Progenitor cell of endocrine pancreas (in vitro differentiated cells): ENCODE data around the gene TRMT11. TPM values are rescaled to one million over a fixed set of nuclear protein-coding genes. Genes with fewer than 3 reads are reported as not detected.
A peak's percentile ranks its signal among the peaks of the same experiment; 100 is the strongest.

Experiments
- DNase-seq: peaks from one replicate; pipeline ENCODE4 v3.0.0; 2021; ENCODE audit warnings: low spot score; ENCODE audit not compliant: unreplicated experiment
- H3K27ac Mint-ChIP-seq: 2 replicates; pipeline ENCODE4 v1.8.0; 2021; ENCODE audit warnings: mild to moderate bottlenecking, moderate library complexity, mixed read lengths
- H3K27me3 Mint-ChIP-seq: 2 replicates; pipeline ENCODE4 v1.8.0; 2021; ENCODE audit warnings: mixed read lengths
- H3K36me3 Mint-ChIP-seq: 2 replicates; pipeline ENCODE4 v1.8.0; 2022; ENCODE audit warnings: mixed read lengths; ENCODE audit not compliant: insufficient read depth
- H3K4me1 Mint-ChIP-seq: 2 replicates; pipeline ENCODE4 v1.8.0; 2021; ENCODE audit warnings: low read depth, mixed read lengths
- H3K4me3 Mint-ChIP-seq: 2 replicates; pipeline ENCODE4 v1.8.0; 2021; ENCODE audit warnings: low read depth, mild to moderate bottlenecking, moderate library complexity, mixed read lengths
- H3K9me3 Mint-ChIP-seq: 2 replicates; pipeline ENCODE4 v1.8.0; 2021; ENCODE audit warnings: low read depth, mixed read lengths
- CTCF ChIP-seq: fragments of 200-600 bp; sonication (generic); IDR thresholded peaks from one replicate; pipeline ENCODE4 v1.5.0; 2021; ENCODE audit warnings: antibody characterized with exemption, mild to moderate bottlenecking; ENCODE audit not compliant: unreplicated experiment
- total RNA-seq: library from RNA; stranded (reverse); gene quantifications from 2 replicates; pipeline ENCODE4 v1.2.1, GENCODE V29; 2021

Gene TRMT11
- total RNA-seq, 1 donor from 2014 or later: 25.1 TPM

- Mint-ChIP-seq H3K27me3 (no peaks in the 10 kb centered on the region), H3K9me3 (peaks cover 3% of the 10 kb centered on the region), H3K4me1 (peaks cover 16% of the 10 kb centered on the region), H3K36me3 (peaks cover 18% of the 10 kb centered on the region), H3K4me3 (no peak overlapping the region), H3K27ac (peak overlapping the region; percentile 26)
- no peak for TF ChIP-seq CTCF
- no peak for DNase-seq
These were observed 77.3 kb downstream of the TRMT11 start for GRCh38 chr6:126063512-126064146.

GRCh38 chr6:126064257-126064747, 78.0 kb downstream of the TRMT11 start:
- TF ChIP-seq CTCF: no peak
- Mint-ChIP-seq H3K27me3 (no peaks in the 10 kb centered on the region), H3K36me3 (peaks cover 16% of the 10 kb centered on the region), H3K4me1 (peaks cover 16% of the 10 kb centered on the region), H3K4me3 (no peak overlapping the region), H3K9me3 (peaks cover 3% of the 10 kb centered on the region), H3K27ac (peak overlapping the region; percentile 65)
- no peak for DNase-seq

- Mint-ChIP-seq H3K27me3 (no peaks in the 10 kb centered on the region), H3K27ac (no peak overlapping the region), H3K4me3 (no peak overlapping the region), H3K4me1 (peaks cover 16% of the 10 kb centered on the region), H3K9me3 (peaks cover 3% of the 10 kb centered on the region), H3K36me3 (peaks cover 15% of the 10 kb centered on the region)
- TF ChIP-seq CTCF: no peak
- no peak for DNase-seq
These were observed 78.5 kb downstream of the TRMT11 start for GRCh38 chr6:126064748-126065401.

GRCh38 chr6:126066053-126067048, 80.0 kb downstream of the TRMT11 start:
- H3K4me1 Mint-ChIP-seq: peaks cover 16% of the 10 kb centered on the region
- DNase-seq: no peak
- H3K27me3 Mint-ChIP-seq: no peaks in the 10 kb centered on the region
- H3K27ac Mint-ChIP-seq: no peak overlapping the region
- H3K36me3 Mint-ChIP-seq: peaks cover 8% of the 10 kb centered on the region
- peaks cover 3% of the 10 kb centered on the region for H3K9me3 Mint-ChIP-seq
- no peak for TF ChIP-seq CTCF
- H3K4me3 Mint-ChIP-seq: no peak overlapping the region

GRCh38 chr6:126067073-126067472, 80.7 kb downstream of the TRMT11 start:
- Mint-ChIP-seq H3K27me3 (no peaks in the 10 kb centered on the region), H3K27ac (no peak overlapping the region), H3K36me3 (peaks cover 8% of the 10 kb centered on the region), H3K4me1 (peaks cover 16% of the 10 kb centered on the region), H3K9me3 (peaks cover 3% of the 10 kb centered on the region), H3K4me3 (no peak overlapping the region)
- TF ChIP-seq CTCF: no peak
- no peak for DNase-seq
